H9 (cell line): ENCODE measurements around the gene CACNA1A. TPM values are rescaled to one million over a fixed set of nuclear protein-coding genes. Genes with fewer than 3 reads are reported as not detected.
A peak's percentile ranks its signal among the peaks of the same experiment; 100 is the strongest.

Source experiments
- DNase-seq: peaks from one replicate; pipeline ENCODE4 v3.0.0-alpha.2; 2017
- H2AFZ ChIP-seq: one replicate; pipeline ENCODE4 v1.6.1; 2013; ENCODE audit warnings: mild to moderate bottlenecking, low read length, control low read depth, moderate library complexity
- H2AK5ac ChIP-seq: 2 replicates; pipeline ENCODE4 v1.6.1; 2013; ENCODE audit warnings: low read length, control low read depth, mixed read lengths; ENCODE audit not compliant: insufficient read length
- H2BK120ac ChIP-seq: one replicate; pipeline ENCODE4 v1.6.1; 2013; ENCODE audit warnings: low read depth, mild to moderate bottlenecking, low read length, control low read depth, inconsistent platforms; ENCODE audit not compliant: poor library complexity, severe bottlenecking
- H2BK12ac ChIP-seq: 2 replicates; pipeline ENCODE4 v1.6.1; 2013; ENCODE audit warnings: low read length, control low read depth, mixed read lengths, low read depth; ENCODE audit not compliant: insufficient read length
- H2BK15ac ChIP-seq: 2 replicates; pipeline ENCODE4 v1.6.1; 2013; ENCODE audit warnings: low read depth, low read length, control low read depth
- H2BK20ac ChIP-seq: one replicate; pipeline ENCODE4 v1.6.1; 2013; ENCODE audit warnings: low read depth, mild to moderate bottlenecking, low read length, control low read depth, inconsistent platforms; ENCODE audit not compliant: poor library complexity, severe bottlenecking
- H2BK5ac ChIP-seq: 2 replicates; pipeline ENCODE4 v1.6.1; 2013; ENCODE audit warnings: low read length, control low read depth, mixed read lengths; ENCODE audit not compliant: insufficient read length
- H3K14ac ChIP-seq: 2 replicates; pipeline ENCODE4 v1.6.1; 2013; ENCODE audit warnings: low read length, control low read depth; ENCODE audit not compliant: insufficient read depth
- H3K18ac ChIP-seq: 2 replicates; pipeline ENCODE4 v1.6.1; 2013; ENCODE audit warnings: low read depth, mild to moderate bottlenecking, mixed read lengths, low read length, control low read depth; ENCODE audit not compliant: insufficient read length
- H3K23ac ChIP-seq: 2 replicates; pipeline ENCODE4 v1.6.1; 2013; ENCODE audit warnings: low read length, control low read depth, mixed read lengths, low read depth; ENCODE audit not compliant: insufficient read length
- H3K23me2 ChIP-seq: 2 replicates; pipeline ENCODE4 v1.6.1; 2013; ENCODE audit warnings: low read depth, mild to moderate bottlenecking, mixed read lengths, low read length, control low read depth; ENCODE audit not compliant: insufficient read length, poor library complexity, severe bottlenecking
- H3K27ac ChIP-seq: 2 replicates; pipeline ENCODE4 v1.5.1; 2013; ENCODE audit warnings: low read length, control low read depth, mixed read lengths, low read depth; ENCODE audit not compliant: insufficient read length
- H3K27me3 ChIP-seq: 2 replicates; pipeline ENCODE4 v1.6.1; 2013; ENCODE audit warnings: low read length, control low read depth, inconsistent platforms; ENCODE audit not compliant: insufficient read depth
- H3K4ac ChIP-seq: 2 replicates; pipeline ENCODE4 v1.6.1; 2013; ENCODE audit warnings: low read depth, mild to moderate bottlenecking, control low read depth, inconsistent platforms, low read length, moderate library complexity
- H3K4me1 ChIP-seq: 2 replicates; pipeline ENCODE4 v1.6.1; 2013; ENCODE audit warnings: low read length, control low read depth, inconsistent platforms; ENCODE audit not compliant: insufficient read depth
- H3K4me2 ChIP-seq: 2 replicates; pipeline ENCODE4 v1.6.1; 2013; ENCODE audit warnings: low read length, control low read depth, mixed read lengths; ENCODE audit not compliant: insufficient read length, insufficient read depth
- H3K56ac ChIP-seq: 2 replicates; pipeline ENCODE4 v1.6.1; 2013; ENCODE audit warnings: low read depth, mild to moderate bottlenecking, mixed read lengths, low read length, control low read depth; ENCODE audit not compliant: insufficient read length
- H3K79me1 ChIP-seq: 2 replicates; pipeline ENCODE4 v1.6.1; 2013; ENCODE audit warnings: low read depth, mild to moderate bottlenecking, moderate library complexity, low read length, control low read depth, inconsistent platforms; ENCODE audit not compliant: insufficient read depth, poor library complexity, severe bottlenecking
- H3K79me2 ChIP-seq: 2 replicates; pipeline ENCODE4 v1.6.1; 2013; ENCODE audit warnings: low read length, control low read depth, inconsistent platforms; ENCODE audit not compliant: insufficient read depth
- H3K9ac ChIP-seq: 2 replicates; pipeline ENCODE4 v1.6.1; 2013; ENCODE audit warnings: low read length, control low read depth, mixed read lengths; ENCODE audit not compliant: insufficient read length; ENCODE audit errors: extremely low read depth
- H3K9me3 ChIP-seq: one replicate; pipeline ENCODE4 v1.6.1; 2013; ENCODE audit warnings: low read depth, low read length, inconsistent platforms; ENCODE audit not compliant: control insufficient read depth
- H3T11ph ChIP-seq: one replicate; pipeline ENCODE4 v1.6.1; 2013; ENCODE audit warnings: mild to moderate bottlenecking, low read length, control low read depth, inconsistent platforms
- H4K20me1 ChIP-seq: one replicate; pipeline ENCODE4 v1.6.1; 2013; ENCODE audit not compliant: control insufficient read depth, insufficient read length, insufficient read depth
- H4K5ac ChIP-seq: 2 replicates; pipeline ENCODE4 v1.6.1; 2013; ENCODE audit warnings: low read depth, mild to moderate bottlenecking, mixed read lengths, low read length, control low read depth; ENCODE audit not compliant: insufficient read length
- H4K8ac ChIP-seq: replicated peaks from 2 replicates; pipeline ENCODE4 v1.6.1; 2013; ENCODE audit warnings: low read length, control low read depth, mixed read lengths, low read depth; ENCODE audit not compliant: insufficient read length
- H4K91ac ChIP-seq: 2 replicates; pipeline ENCODE4 v1.6.1; 2013; ENCODE audit warnings: low read depth, mild to moderate bottlenecking, moderate library complexity, mixed read lengths, low read length, control low read depth; ENCODE audit not compliant: insufficient read length
- H3K27ac Mint-ChIP-seq, 3 experiments: 2 replicates in 2 of 3; 3 replicates in 1 of 3; pipeline ENCODE4 v1.8.0; 2020 to 2021; ENCODE audit warnings: mixed read lengths in 3 of 3, mild to moderate bottlenecking in 1 of 3, moderate library complexity in 1 of 3
- H3K27me3 Mint-ChIP-seq: 2 replicates; pipeline ENCODE4 v1.8.0; 2021; ENCODE audit warnings: low read depth, mild to moderate bottlenecking, moderate library complexity, mixed read lengths
- H3K36me3 Mint-ChIP-seq, 3 experiments: 2 replicates in 2 of 3; 3 replicates in 1 of 3; pipeline ENCODE4 v1.8.0; 2020 to 2021; ENCODE audit warnings: low read depth in 3 of 3, mixed read lengths in 3 of 3; ENCODE audit not compliant: insufficient read depth in 1 of 3
- H3K4me1 Mint-ChIP-seq, 2 experiments: 2 replicates each; pipeline ENCODE4 v1.8.0; 2020; ENCODE audit warnings: mixed read lengths in 2 of 2
- H3K4me3 Mint-ChIP-seq, 2 experiments: 2 replicates in 1 of 2; 3 replicates in 1 of 2; pipeline ENCODE4 v1.8.0; 2020 to 2021; ENCODE audit warnings: mild to moderate bottlenecking in 2 of 2, mixed read lengths in 2 of 2, moderate library complexity in 1 of 2
- H3K9me3 Mint-ChIP-seq, 2 experiments: 2 replicates in 1 of 2; 3 replicates in 1 of 2; pipeline ENCODE4 v1.8.0; 2020; ENCODE audit warnings: mild to moderate bottlenecking in 2 of 2, mixed read lengths in 2 of 2, moderate library complexity in 1 of 2
- WGBS: extraction: QIAGEN DNeasy Blood & Tissue Kit; methylation state at CpG from one replicate; pipeline ENCODE4 v1.1.7; 2013; ENCODE audit warnings: missing lambda C conversion rate, low lambda C conversion rate, mixed read lengths; ENCODE audit not compliant: insufficient read length; ENCODE audit errors: extremely low coverage; 5-methylcytosine and 5-hydroxymethylcytosine counted together
- total RNA-seq: library from RNA; stranded (reverse); gene quantifications from 2 replicates; pipeline ENCODE4 v1.2.1, GENCODE V29; 2021
- TF ChIP-seq, protein P1 (sequence below): fragments of 200-600 bp; sonication (generic); conservative IDR thresholded peaks from 3 replicates; pipeline ENCODE4 v1.8.0; 2021; ENCODE audit warnings: antibody characterized with exemption, mild to moderate bottlenecking

Gene CACNA1A
- total RNA-seq, 1 experiment from 2014 or later: 8.0 TPM

DNA sequence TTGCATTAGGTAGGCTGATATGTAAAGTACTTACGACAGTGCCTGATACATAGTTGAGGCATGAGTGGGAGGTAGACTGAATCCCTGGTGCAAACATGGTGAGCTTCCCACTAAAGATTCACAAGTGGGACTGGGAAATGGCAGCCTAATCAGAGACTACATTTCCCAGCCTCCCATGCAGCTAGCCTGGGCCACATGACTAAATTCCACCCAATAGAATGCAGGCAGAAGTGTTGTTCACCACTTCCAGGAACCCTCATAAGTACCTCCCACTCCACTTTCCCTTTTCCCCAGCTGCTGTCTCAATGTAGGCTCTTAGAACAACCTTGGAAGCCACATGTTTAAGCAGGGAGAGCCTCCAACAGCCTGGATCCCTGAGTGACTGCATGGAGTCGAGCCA lies 104.9 kb downstream of the CACNA1A start:
- H3K23ac ChIP-seq: no peak overlapping the region
- H3K56ac ChIP-seq: no peak overlapping the region
- H2BK20ac ChIP-seq: no peak overlapping the region
- H3K4me3 Mint-ChIP-seq: no peak overlapping the region
- H4K8ac ChIP-seq: no peak overlapping the region
- H2BK15ac ChIP-seq: no peak overlapping the region
- no peak overlapping the region for H3K14ac ChIP-seq
- no peak overlapping the region for H3K4me2 ChIP-seq
- H3K18ac ChIP-seq: no peak overlapping the region
- no peak overlapping the region for H4K91ac ChIP-seq
- H2AK5ac ChIP-seq: no peak overlapping the region
- H2AFZ ChIP-seq: no peak overlapping the region
- H4K5ac ChIP-seq: no peak overlapping the region
- no peaks in the 10 kb centered on the region for H3K23me2 ChIP-seq
- no peaks in the 10 kb centered on the region for H3K9me3 ChIP-seq
- H4K20me1 ChIP-seq: no peaks in the 10 kb centered on the region
- no peak overlapping the region for H3T11ph ChIP-seq
- no peak overlapping the region for H2BK12ac ChIP-seq
- H3K79me2 ChIP-seq: no peaks in the 10 kb centered on the region
- H3K79me1 ChIP-seq: no peaks in the 10 kb centered on the region
- H2BK120ac ChIP-seq: no peak overlapping the region
- H3K4ac ChIP-seq: no peak overlapping the region
- H3K27me3 Mint-ChIP-seq: no peaks in the 10 kb centered on the region
- TF ChIP-seq, protein P1, sequence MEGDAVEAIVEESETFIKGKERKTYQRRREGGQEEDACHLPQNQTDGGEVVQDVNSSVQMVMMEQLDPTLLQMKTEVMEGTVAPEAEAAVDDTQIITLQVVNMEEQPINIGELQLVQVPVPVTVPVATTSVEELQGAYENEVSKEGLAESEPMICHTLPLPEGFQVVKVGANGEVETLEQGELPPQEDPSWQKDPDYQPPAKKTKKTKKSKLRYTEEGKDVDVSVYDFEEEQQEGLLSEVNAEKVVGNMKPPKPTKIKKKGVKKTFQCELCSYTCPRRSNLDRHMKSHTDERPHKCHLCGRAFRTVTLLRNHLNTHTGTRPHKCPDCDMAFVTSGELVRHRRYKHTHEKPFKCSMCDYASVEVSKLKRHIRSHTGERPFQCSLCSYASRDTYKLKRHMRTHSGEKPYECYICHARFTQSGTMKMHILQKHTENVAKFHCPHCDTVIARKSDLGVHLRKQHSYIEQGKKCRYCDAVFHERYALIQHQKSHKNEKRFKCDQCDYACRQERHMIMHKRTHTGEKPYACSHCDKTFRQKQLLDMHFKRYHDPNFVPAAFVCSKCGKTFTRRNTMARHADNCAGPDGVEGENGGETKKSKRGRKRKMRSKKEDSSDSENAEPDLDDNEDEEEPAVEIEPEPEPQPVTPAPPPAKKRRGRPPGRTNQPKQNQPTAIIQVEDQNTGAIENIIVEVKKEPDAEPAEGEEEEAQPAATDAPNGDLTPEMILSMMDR: no peak
- H3K4me1 ChIP-seq: peaks cover 3% of the 10 kb centered on the region
- H3K36me3 Mint-ChIP-seq: peaks cover 0 to 6% (median 0%) of the 10 kb centered on the region in 3 experiments; a peak in 2 of 7 replicates
- H3K9me3 Mint-ChIP-seq: peaks cover 0 to 6% of the 10 kb centered on the region in 2 experiments; a peak in 1 of 5 replicates
- peak overlapping the region in 1 of 3 experiments; percentile 17; a peak in 1 of 7 replicates for H3K27ac Mint-ChIP-seq
- H3K4me1 Mint-ChIP-seq: peaks cover 5 to 9% of the 10 kb centered on the region in 2 experiments; a peak in 2 of 4 replicates
- H3K9ac ChIP-seq: no peak overlapping the region
- H2BK5ac ChIP-seq: no peak overlapping the region
- WGBS: no CpG with 5 or more reads among the region's 2 CpGs
- DNase-seq: peak; percentile 46
- no peaks in the 10 kb centered on the region for H3K27me3 ChIP-seq
- H3K27ac ChIP-seq: no peak overlapping the region
